GM12878 (cell line): ENCODE data around the gene ZBTB24.

ENCODE experiments used
- CTCF ChIP-seq, 3 experiments: IDR thresholded peaks in 2 of 3; conservative IDR thresholded peaks in 1 of 3; 2 replicates each; pipeline ENCODE4 v1.5.1; 2011; ENCODE audit warnings: low read depth in 3 of 3, low read length in 3 of 3, mild to moderate bottlenecking in 3 of 3, control low read depth in 2 of 3, moderate library complexity in 2 of 3, inconsistent platforms in 1 of 3, mixed read lengths in 1 of 3; ENCODE audit not compliant: control insufficient read depth in 2 of 3, insufficient read depth in 1 of 3; ENCODE audit errors: extremely low read depth in 1 of 3
- JUND ChIP-seq: IDR thresholded peaks from 2 replicates; pipeline ENCODE4 v1.6.1; 2012; ENCODE audit warnings: low read depth, mild to moderate bottlenecking, low read length, improper control_type of control experiment, moderate library complexity
- MXI1 ChIP-seq: fragments of 150-350 bp; IDR thresholded peaks from 2 replicates; pipeline ENCODE4 v1.6.1; 2011; ENCODE audit warnings: low read depth, mild to moderate bottlenecking, inconsistent platforms, low read length, improper control_type of control experiment

GRCh38 chr6:109493865-109494264 lies 10.8 kb upstream of the ZBTB24 start:
- TF ChIP-seq CTCF (IDR thresholded peaks at IDR 0.05 in 2 of 3, conservative IDR thresholded peaks at IDR 0.05 in 1 of 3; ENCODE audit: control insufficient read depth in 2 of 3, extremely low read depth in 1 of 3, insufficient read depth in 1 of 3, low read depth in 3 of 3, low read length in 3 of 3) (no peak), JUND (no peak), MXI1 (no peak)
